ENCODE data around the gene PRR14L. TPM values are rescaled to one million over a fixed set of nuclear protein-coding genes. Genes with fewer than 3 reads are reported as not detected.

PRR14L gene
- total RNA-seq, 1 experiment from 2014 or later = 43.9 TPM

GRCh38 chr22:31652911-31653684 is 96.8 kb downstream of the PRR14L start:
- ChIA-PET POLR2A (ENCODE audit: unreplicated experiment) (interaction anchor here (0.7 kb wide), 1 partner anchor 9 kb away, joined by 3 read pairs; the partner anchor contains the start of gene PISD), CTCF (no interaction called here)
- Histone ChIP-seq H3F3A (ENCODE audit: insufficient read depth, low read depth) (peaks cover 29% of the 10 kb centered on the region), H3K4me2 (no peak overlapping the region), H3K27ac (peak overlapping the region; percentile 74), H3K27me3 (ENCODE audit: insufficient read depth, low read depth) (no peaks in the 10 kb centered on the region), H4K20me1 (ENCODE audit: insufficient read depth) (peaks cover 18% of the 10 kb centered on the region), H2AFZ (no peak overlapping the region), H3K4me1 (replicated peaks; ENCODE audit: insufficient read depth) (peaks cover 50% of the 10 kb centered on the region), H3K36me3 (ENCODE audit: low read depth) (peaks cover 13% of the 10 kb centered on the region), H3K9me3 (ENCODE audit: insufficient read depth, low read depth) (no peaks in the 10 kb centered on the region), H3K4me3 (no peak overlapping the region), H3K79me2 (ENCODE audit: low read depth) (peaks cover 93% of the 10 kb centered on the region), H3K9me2 (ENCODE audit: insufficient read depth) (no peaks in the 10 kb centered on the region)
- intact Hi-C loops (cut with micrococcal nuclease; ENCODE audit: unreplicated experiment) = no loop called here
- no peak for TF ChIP-seq EZH2 (IDR thresholded peaks at IDR 0.05; ENCODE audit: low read depth)
- no peak for TF ChIP-seq CTCF (conservative IDR thresholded peaks at IDR 0.05)
- BruUV-seq (replicated peaks) = no TSS peak
- DNase-seq = no peak

GRCh38 chr22:31652088-31652487 is 97.8 kb downstream of the PRR14L start:
- no peak overlapping the region for H3K4me3 ChIP-seq
- H2AFZ ChIP-seq = no peak overlapping the region
- CTCF ChIA-PET = no interaction called here
- no peaks in the 10 kb centered on the region for H3K9me3 ChIP-seq (ENCODE audit: insufficient read depth, low read depth)
- H4K20me1 ChIP-seq (ENCODE audit: insufficient read depth) = peaks cover 12% of the 10 kb centered on the region
- peaks cover 92% of the 10 kb centered on the region for H3K79me2 ChIP-seq (ENCODE audit: low read depth)
- DNase-seq = no peak
- intact Hi-C loops (cut with micrococcal nuclease; ENCODE audit: unreplicated experiment) = no loop called here
- H3K36me3 ChIP-seq (ENCODE audit: low read depth) = peaks cover 23% of the 10 kb centered on the region
- H3K27me3 ChIP-seq (ENCODE audit: insufficient read depth, low read depth) = no peaks in the 10 kb centered on the region
- H3K27ac ChIP-seq = peak overlapping the region; percentile 74
- no peak overlapping the region for H3K4me2 ChIP-seq
- peaks cover 39% of the 10 kb centered on the region for H3F3A ChIP-seq (ENCODE audit: insufficient read depth, low read depth)
- H3K4me1 ChIP-seq (replicated peaks; ENCODE audit: insufficient read depth) = peaks cover 60% of the 10 kb centered on the region
- TF ChIP-seq CTCF (conservative IDR thresholded peaks at IDR 0.05) (no peak), EZH2 (IDR thresholded peaks at IDR 0.05; ENCODE audit: low read depth) (no peak)
- no peaks in the 10 kb centered on the region for H3K9me2 ChIP-seq (ENCODE audit: insufficient read depth)
- BruUV-seq (replicated peaks) = no TSS peak
- POLR2A ChIA-PET (ENCODE audit: unreplicated experiment) = no interaction called here

GRCh38 chr22:31651664-31652063 is 98.3 kb downstream of the PRR14L start:
- H3K4me2 ChIP-seq = no peak overlapping the region
- peaks cover 12% of the 10 kb centered on the region for H4K20me1 ChIP-seq (ENCODE audit: insufficient read depth)
- peaks cover 25% of the 10 kb centered on the region for H3K36me3 ChIP-seq (ENCODE audit: low read depth)
- H3K4me1 ChIP-seq (replicated peaks; ENCODE audit: insufficient read depth) = peaks cover 64% of the 10 kb centered on the region
- TF ChIP-seq CTCF (conservative IDR thresholded peaks at IDR 0.05) (no peak), EZH2 (IDR thresholded peaks at IDR 0.05; ENCODE audit: low read depth) (no peak)
- ChIA-PET CTCF (no interaction called here), POLR2A (ENCODE audit: unreplicated experiment) (no interaction called here)
- peaks cover 44% of the 10 kb centered on the region for H3F3A ChIP-seq (ENCODE audit: insufficient read depth, low read depth)
- H3K27ac ChIP-seq = peak overlapping the region; percentile 74
- no TSS peak for BruUV-seq (replicated peaks)
- H3K79me2 ChIP-seq (ENCODE audit: low read depth) = peaks cover 88% of the 10 kb centered on the region
- no peak overlapping the region for H3K4me3 ChIP-seq
- no peak for DNase-seq
- intact Hi-C loops (cut with micrococcal nuclease; ENCODE audit: unreplicated experiment) = no loop called here
- H3K27me3 ChIP-seq (ENCODE audit: insufficient read depth, low read depth) = no peaks in the 10 kb centered on the region
- H3K9me3 ChIP-seq (ENCODE audit: insufficient read depth, low read depth) = no peaks in the 10 kb centered on the region
- no peak overlapping the region for H2AFZ ChIP-seq
- no peaks in the 10 kb centered on the region for H3K9me2 ChIP-seq (ENCODE audit: insufficient read depth)
